GM18505 (cell line): Measurements from ENCODE around the gene MFAP4.

Experiments
- ATAC-seq: cut with Tn5 transposase; IDR thresholded peaks from one replicate; pipeline ENCODE4 v1.9.1; 2021; ENCODE audit not compliant: unreplicated experiment
- POLR2A ChIP-seq: IDR thresholded peaks from 4 replicates; pipeline ENCODE4 v1.6.1; 2011; ENCODE audit warnings: borderline replicate concordance; ENCODE audit not compliant: insufficient read depth, insufficient read length; ENCODE audit errors: extremely low read depth

MFAP4 gene

GRCh38 chr17:19386051-19386929 lies 700 bp downstream of the MFAP4 start:
- ATAC-seq = no peak
- no peak for TF ChIP-seq POLR2A

- ATAC-seq = no peak
- TF ChIP-seq POLR2A = no peak
These were observed 1.4 kb downstream of the MFAP4 start for GRCh38 chr17:19385521-19385983.

- TF ChIP-seq POLR2A = no peak
- no peak for ATAC-seq
These were observed 2.1 kb downstream of the MFAP4 start for GRCh38 chr17:19384723-19385391.

GRCh38 chr17:19383681-19384470 lies 3.1 kb downstream of the MFAP4 start:
- TF ChIP-seq POLR2A = no peak
- no peak for ATAC-seq

- TF ChIP-seq POLR2A = no peak
These were observed 4.2 kb downstream of the MFAP4 start for GRCh38 chr17:19382531-19383444.

GRCh38 chr17:19381741-19382444 lies 5.1 kb downstream of the MFAP4 start:
- no peak for TF ChIP-seq POLR2A
- no peak for ATAC-seq

More at GRCh38 chr17:19382531-19383444, 4.2 kb downstream of the MFAP4 start:
- ATAC-seq = no peak

- TF ChIP-seq POLR2A = no peak
- no peak for ATAC-seq
These were observed 5.6 kb downstream of the MFAP4 start for GRCh38 chr17:19381361-19381740.

- no peak for TF ChIP-seq POLR2A
- no peak for ATAC-seq
These were observed 6.3 kb downstream of the MFAP4 start for GRCh38 chr17:19380481-19381301.

GRCh38 chr17:19379361-19380065 lies 7.5 kb downstream of the MFAP4 start:
- ATAC-seq = no peak
- TF ChIP-seq POLR2A = no peak
